Inferior parietal cortex (tissue), 1 donor: Measurements from ENCODE around the gene ARID1B.

Experiments
- DNase-seq: peaks from one replicate; pipeline ENCODE4 v3.0.0-alpha.2; 2016; ENCODE audit errors: extremely low spot score

ARID1B gene

GRCh38 chr6:157185986-157186385 lies 408.8 kb downstream of the ARID1B start:
- no peak for DNase-seq

- DNase-seq: no peak
Observed at GRCh38 chr6:157186785-157187181, 409.6 kb downstream of the ARID1B start.

GRCh38 chr6:157187182-157188083 lies 410.3 kb downstream of the ARID1B start:
- no peak for DNase-seq

- no peak for DNase-seq
Observed at GRCh38 chr6:157188213-157188612, 411.0 kb downstream of the ARID1B start.

- no peak for DNase-seq
Observed at GRCh38 chr6:157193443-157193996, 416.3 kb downstream of the ARID1B start.

GRCh38 chr6:157194110-157194509 lies 416.9 kb downstream of the ARID1B start:
- no peak for DNase-seq

GRCh38 chr6:157194643-157195042 lies 417.5 kb downstream of the ARID1B start:
- no peak for DNase-seq

- no peak for DNase-seq
Observed at GRCh38 chr6:157196391-157196790, 419.2 kb downstream of the ARID1B start.

GRCh38 chr6:157198425-157199279 lies 421.5 kb downstream of the ARID1B start:
- DNase-seq: no peak

GRCh38 chr6:157200117-157200516 lies 422.9 kb downstream of the ARID1B start:
- no peak for DNase-seq

GRCh38 chr6:157200611-157201010 lies 423.4 kb downstream of the ARID1B start:
- no peak for DNase-seq

GRCh38 chr6:157201083-157201482 lies 423.9 kb downstream of the ARID1B start:
- no peak for DNase-seq

- no peak for DNase-seq
Observed at GRCh38 chr6:157203312-157203744, 426.1 kb downstream of the ARID1B start.

- DNase-seq: no peak
Observed at GRCh38 chr6:157203764-157204163, 426.6 kb downstream of the ARID1B start.

- no peak for DNase-seq
Observed at GRCh38 chr6:157205473-157206358, 428.5 kb downstream of the ARID1B start.

- DNase-seq: no peak
Observed at GRCh38 chr6:157206359-157206815, 429.2 kb downstream of the ARID1B start.

- DNase-seq: no peak
Observed at GRCh38 chr6:157207521-157208076, 430.4 kb downstream of the ARID1B start.

- DNase-seq: peak; percentile 60
Observed at GRCh38 chr6:157209865-157210530, 432.8 kb downstream of the ARID1B start.

GRCh38 chr6:157210954-157211353 lies 433.8 kb downstream of the ARID1B start:
- DNase-seq: no peak
